ENCODE measurements around the gene KIF4A. TPM values are rescaled to one million over a fixed set of nuclear protein-coding genes. Genes with fewer than 3 reads are reported as not detected.
"Not testable (repeated sequence)": the region's sequence is repeated elsewhere in the genome, so short reads cannot be mapped to it uniquely, and the experiment has no call there.

Gene KIF4A, protein sequence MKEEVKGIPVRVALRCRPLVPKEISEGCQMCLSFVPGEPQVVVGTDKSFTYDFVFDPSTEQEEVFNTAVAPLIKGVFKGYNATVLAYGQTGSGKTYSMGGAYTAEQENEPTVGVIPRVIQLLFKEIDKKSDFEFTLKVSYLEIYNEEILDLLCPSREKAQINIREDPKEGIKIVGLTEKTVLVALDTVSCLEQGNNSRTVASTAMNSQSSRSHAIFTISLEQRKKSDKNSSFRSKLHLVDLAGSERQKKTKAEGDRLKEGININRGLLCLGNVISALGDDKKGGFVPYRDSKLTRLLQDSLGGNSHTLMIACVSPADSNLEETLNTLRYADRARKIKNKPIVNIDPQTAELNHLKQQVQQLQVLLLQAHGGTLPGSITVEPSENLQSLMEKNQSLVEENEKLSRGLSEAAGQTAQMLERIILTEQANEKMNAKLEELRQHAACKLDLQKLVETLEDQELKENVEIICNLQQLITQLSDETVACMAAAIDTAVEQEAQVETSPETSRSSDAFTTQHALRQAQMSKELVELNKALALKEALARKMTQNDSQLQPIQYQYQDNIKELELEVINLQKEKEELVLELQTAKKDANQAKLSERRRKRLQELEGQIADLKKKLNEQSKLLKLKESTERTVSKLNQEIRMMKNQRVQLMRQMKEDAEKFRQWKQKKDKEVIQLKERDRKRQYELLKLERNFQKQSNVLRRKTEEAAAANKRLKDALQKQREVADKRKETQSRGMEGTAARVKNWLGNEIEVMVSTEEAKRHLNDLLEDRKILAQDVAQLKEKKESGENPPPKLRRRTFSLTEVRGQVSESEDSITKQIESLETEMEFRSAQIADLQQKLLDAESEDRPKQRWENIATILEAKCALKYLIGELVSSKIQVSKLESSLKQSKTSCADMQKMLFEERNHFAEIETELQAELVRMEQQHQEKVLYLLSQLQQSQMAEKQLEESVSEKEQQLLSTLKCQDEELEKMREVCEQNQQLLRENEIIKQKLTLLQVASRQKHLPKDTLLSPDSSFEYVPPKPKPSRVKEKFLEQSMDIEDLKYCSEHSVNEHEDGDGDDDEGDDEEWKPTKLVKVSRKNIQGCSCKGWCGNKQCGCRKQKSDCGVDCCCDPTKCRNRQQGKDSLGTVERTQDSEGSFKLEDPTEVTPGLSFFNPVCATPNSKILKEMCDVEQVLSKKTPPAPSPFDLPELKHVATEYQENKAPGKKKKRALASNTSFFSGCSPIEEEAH
- total RNA-seq = 1.0 TPM

DNA sequence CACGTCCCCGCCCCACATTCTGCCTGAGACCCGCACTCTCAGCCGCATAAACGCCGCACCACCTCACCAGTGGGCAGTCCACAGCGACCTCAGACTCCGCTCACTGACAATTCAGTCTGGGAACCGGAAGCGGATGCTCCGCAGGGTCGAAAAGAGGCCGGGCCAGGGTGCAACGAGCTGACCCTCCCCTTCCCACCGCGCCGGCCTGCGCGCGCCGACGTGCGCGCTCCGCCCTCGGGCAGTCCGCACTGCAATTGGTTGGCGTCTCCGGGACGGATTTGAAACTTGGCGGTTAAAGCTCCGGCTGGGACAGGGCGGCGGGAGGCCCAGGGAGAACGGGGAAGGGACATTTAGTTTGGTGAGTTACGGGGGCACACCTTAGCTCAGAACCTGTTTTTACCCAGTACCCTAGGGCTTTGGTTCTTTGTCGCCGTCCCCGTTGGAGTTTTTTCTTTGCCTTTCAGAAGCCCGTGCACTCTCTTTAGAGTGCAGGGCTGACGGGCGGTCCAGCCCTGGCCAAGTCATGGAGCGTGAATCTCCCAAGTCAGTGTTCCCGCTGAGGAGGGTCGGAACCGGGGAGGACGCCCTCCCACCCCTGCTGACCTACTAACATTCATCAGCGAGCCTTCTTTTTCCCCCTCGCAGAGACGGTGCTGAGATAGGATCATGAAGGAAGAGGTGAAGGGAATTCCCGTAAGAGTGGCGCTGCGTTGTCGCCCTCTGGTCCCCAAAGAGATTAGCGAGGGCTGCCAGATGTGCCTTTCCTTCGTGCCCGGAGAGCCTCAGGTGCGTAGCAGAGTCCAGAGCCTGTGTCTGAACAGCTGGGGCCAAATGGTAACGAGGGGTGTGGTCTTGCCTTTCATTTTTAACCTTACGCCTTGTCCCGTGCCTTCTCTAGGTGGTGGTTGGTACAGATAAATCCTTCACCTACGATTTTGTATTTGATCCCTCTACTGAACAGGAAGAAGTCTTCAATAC lies at the start of gene KIF4A, which contains the start of gene PDZD11:
TSS of gene KIF4A (plus strand) at position 312 of the 978 bp plus-strand sequence. CDS start at position 667, 355 bp downstream.
TSS of gene PDZD11 (minus strand) at position 135 of the 978 bp plus-strand sequence. CDS start 586 bp downstream, outside the sequence.
- peak; percentile 82 for DNase-seq (ENCODE audit: low spot score)

DNA sequence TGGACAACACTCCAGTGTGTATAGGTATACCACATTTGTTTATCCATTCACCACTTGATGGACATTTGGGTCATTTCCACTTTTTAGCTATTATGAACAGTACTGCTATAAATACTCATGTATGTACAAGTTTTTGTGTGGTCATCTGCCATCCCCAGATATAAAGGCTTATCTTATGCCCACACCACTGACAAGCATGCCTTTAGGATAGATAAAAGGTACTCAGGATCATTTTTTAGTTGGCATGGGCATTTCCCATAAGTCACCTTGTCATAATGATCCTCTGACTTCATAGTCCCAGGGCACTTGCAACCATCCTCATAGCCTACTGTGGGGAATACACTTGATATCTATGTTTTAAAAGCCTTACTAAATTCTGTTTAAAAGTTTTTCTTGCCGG lies 49.2 kb upstream of the KIF4A start:
- DNase-seq (ENCODE audit: low spot score) = no peak

DNA sequence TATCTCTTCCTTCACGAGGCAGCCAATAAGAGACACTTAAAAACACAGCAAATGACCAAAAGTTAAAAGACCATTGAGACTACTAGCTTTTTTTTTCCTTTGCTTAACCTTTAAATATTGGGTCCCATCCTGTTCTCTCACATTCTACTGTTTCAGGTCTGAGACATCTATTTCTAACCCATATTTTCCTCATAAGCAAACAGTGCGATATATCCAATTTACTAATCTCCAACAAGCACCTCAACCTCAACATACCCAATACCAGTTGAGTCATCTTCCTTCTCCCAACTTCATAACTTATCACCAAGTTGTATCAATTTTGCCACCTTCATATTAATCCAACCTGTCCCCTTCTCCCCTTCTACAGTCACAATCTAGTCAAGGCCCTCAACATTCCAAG lies 48.4 kb upstream of the KIF4A start:
- no peak for DNase-seq (ENCODE audit: low spot score)

DNA sequence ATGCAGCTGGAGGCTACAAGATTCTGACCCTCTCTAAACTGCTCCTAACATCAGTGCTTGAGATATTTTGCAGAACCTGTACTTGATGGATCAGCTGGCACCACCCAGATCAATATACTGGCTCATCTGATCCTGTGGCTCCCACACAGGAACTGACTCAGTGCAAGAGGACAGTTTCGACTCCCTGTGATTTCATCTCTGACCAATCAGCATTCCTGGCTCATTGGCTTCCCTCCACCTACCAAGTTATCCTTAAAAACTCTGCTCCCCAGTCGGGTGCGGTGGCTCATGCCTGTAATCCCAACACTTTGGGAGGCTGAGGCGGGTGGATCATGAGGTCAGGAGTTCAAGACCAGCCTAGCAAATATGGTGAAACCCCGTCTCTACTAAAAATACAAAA lies 46.3 kb upstream of the KIF4A start:
- not testable (repeated sequence) for DNase-seq (ENCODE audit: low spot score)

DNA sequence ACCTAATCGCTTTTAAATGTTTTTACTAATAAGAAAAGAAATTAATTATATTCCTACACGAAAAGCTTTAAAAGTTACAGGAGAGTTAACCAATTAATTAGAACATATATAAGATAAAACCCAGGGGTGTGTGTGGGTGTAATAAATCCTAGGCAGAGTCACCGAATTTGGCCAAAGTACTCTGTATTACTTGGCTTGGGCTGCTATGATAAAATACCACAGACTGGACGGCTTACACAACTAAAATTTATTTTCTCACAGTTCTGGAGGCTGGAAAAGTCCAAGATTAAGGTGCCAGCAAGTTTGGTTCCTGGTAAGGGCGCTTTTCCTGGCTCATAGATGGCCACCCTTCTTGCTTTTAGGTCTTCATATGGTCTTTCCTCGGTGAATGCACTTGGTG lies 45.0 kb upstream of the KIF4A start:
- no peak for DNase-seq (ENCODE audit: low spot score)

DNA sequence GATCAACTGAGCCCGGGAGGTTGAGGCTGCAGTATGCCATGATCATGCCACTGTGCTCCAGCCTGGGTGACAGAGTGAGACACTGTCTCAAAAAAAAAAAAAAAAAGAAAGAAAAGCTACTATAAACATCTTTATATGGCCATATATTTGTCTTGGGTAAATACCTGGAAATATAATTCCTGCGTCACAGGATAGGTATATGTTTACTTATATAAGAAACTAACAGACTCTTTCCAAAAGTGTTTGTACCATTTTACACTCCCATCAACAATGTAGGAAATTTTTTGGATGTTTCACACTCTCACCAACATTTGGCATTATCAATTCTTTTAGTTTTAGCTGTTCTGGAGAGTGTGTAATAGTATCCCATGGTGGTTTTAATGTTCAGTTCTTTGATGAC lies 42.7 kb upstream of the KIF4A start:
- no peak for DNase-seq (ENCODE audit: low spot score)

DNA sequence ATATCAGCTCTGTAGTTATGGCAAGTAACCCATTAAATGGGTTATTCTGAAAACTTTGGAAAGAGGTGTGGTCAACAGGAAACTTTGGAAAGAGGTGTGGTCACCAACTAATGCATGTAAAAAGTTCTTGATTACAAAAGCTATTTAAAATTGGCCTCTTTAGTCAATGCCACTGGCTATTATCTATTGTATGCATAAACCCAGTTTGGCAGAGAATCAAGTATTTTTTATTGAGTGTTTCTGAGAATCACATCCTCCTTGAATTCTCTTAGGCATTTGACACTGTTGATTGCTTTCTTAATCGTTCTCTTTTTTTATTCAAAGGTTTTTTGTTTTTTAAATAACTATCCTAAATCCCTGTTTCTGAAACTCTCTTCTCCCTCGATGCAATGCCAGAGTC lies 37.4 kb upstream of the KIF4A start:
- no peak for DNase-seq (ENCODE audit: low spot score)

DNA sequence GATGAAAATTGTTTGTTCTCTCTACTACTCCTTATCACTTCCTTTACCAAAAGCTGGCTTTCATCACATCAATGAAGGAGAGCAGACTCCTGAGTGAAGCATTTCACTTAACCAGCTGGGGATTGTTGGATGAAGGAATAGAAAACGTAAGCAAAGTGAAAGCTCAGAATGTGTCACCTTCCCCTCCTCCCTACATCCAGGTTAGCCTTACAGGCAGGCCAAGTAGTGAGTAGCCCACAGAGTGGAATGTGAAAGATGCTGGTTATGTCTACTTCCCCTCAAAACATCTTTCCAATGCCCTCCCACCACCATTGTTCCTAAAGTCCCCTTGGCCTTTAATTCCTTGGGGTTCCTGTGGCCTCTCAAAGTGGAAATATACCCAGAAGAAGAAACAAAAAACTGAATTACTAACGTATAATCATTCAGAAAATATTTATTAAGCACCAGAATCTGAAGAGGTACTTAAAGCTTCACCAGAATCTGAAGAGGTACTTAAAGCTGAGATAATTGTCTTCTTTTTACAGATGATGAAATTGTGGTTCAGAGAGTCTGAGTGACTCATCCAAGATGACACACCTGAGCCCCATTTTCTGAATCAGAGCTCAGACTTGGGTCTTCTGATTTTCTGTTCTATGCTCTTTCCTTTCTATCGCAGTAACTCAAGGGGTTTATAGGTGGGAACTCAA lies 36.4 kb upstream of the KIF4A start:
- DNase-seq (ENCODE audit: low spot score) = no peak

DNA sequence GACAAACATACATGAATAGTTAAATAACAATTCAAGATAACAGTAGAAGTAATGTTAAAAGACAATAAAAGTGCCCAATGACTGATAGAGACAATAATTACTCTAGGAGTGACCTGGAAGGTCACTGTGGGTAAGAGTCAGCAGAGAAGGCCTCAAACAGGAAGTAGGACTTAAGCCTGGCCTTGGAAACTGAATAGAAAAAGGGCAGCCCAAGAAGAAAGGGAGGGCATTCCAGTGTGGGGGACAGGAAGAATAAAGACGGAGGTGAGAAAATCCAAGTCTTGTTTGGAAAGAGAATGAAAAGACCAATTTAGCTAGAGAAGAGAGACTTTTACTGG lies 35.9 kb upstream of the KIF4A start:
- DNase-seq (ENCODE audit: low spot score) = no peak

DNA sequence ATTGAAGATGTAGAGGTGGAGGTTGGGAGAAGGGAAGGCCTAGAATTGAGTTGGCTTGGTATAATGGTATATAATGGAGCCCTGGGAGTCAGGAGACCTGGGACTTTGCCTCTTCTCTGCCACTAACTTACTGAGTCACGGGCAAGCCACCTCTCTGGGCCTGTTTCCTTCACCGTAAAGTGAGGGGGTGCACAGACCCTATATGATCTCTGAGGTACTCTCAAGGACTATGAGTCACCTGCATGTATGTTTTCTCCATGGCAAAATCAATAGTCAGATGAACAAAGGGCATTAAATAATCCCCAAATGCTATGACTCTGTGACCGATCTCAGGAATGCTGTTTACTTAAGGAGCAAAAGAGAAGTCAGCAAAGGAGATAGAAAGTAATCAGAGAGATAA lies 35.0 kb upstream of the KIF4A start:
- no peak for DNase-seq (ENCODE audit: low spot score)

DNA sequence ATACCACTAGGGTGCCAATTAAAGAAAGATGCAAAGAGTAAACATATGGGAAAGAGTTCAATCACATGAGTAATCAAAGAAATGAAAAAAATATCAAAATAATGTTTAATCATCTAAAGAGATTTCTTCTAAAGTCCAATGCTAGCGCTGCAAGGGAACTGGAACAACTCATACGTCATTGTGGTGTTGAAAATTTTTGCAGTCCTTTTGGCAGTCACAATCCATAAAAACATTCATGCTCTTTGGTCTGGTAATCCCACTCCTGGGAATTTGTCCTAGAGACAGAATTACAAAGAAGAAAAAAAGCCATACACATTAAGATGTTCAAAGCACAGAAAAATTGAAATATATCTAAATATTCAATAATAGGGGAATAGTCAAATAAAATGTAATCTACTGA lies 34.5 kb upstream of the KIF4A start:
- DNase-seq (ENCODE audit: low spot score) = no peak

DNA sequence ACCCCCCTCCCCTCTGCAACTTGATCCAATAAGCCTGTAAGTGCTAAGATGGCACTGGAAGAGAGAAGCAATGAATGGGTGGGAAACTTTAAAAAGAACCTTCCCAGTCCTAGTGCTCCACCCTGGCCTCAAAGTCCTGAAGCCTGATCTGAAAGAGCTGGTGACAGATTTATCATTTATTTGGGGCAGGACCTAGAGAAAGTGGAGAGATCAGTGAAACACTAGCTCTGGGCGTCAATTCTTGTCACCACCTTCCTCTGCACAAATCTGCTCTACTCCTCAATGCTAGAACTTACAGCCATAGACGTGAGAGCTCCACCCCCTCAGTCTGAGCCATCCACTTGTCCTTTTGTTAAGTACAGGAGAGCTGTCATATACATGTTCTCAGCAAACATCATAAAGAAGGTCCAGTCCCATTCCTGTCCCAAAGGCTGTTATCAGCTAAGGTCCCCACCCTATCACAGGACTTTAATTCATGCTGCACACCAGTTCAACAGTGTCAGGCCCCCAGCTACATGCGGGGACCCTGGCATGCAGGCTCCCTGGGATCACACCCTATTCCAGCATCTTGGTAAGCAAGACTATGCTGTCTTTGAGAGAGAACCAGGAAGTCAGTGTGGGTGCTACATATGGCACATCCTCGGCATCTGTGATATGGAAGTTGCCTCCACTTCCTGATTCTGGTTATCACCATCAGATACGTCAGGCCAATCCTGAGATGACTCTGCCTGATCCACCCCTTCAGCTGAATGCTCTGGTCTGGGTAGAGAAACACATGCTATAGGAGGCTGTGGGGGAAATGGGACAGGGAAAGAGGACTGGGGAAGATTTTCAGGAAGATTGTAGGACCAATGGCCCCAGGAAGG lies 32.2 kb upstream of the KIF4A start:
- no peak for DNase-seq (ENCODE audit: low spot score)

DNA sequence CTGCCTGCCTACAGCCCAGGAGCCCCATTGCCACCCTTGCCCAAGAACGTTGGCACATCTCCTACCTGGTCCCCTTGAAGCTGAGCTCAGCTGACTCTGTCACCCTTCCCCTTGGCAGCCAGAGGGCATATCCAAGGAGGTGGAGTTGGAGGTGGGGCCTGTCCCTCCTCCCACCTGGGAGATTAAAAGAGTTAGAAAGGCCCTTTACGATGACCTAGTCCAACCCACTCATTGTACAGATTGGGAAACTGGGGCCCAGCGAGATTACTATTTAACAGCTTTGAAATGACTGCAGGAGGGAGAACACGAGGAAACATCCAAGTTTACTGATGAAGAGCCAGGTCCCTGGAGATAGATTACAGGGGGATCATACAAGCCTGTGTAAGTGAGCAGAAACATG lies 29.8 kb upstream of the KIF4A start, which contains the start of gene P2RY4:
TSS of gene P2RY4 (minus strand) at position 101 of the 400 bp plus-strand sequence. CDS start 580 bp downstream, outside the sequence.
- no peak for DNase-seq (ENCODE audit: low spot score)

DNA sequence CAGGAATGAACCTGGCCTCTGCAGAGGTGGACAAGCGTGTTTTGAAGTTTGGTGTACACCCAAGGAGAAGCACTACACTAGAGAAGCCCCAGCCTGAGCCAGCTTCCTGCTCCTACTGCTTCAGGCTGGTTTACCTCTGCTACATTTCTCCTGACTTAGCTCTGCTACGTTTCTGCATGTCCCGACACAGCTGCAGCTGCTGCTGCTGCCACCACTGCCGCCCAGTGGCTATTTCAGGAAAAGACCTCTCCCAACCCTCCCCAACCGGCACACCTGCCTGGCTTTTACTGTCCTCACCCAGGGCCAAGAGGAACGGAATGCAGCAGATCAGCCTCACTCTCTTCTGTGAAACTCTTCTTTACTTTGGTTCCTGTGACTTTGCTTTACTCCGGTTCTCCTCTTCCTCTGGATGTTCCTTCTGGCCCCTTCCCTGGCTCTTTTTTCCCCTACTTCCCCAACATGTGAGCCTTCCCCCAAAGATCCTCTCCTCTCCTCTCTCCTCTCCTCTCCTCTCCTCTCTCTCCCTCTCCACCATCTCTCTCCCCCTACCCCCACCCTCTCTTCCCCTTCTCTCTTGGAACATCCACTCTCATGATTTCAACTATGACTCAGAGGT lies 26.8 kb upstream of the KIF4A start:
- DNase-seq (ENCODE audit: low spot score) = peak; percentile 65

DNA sequence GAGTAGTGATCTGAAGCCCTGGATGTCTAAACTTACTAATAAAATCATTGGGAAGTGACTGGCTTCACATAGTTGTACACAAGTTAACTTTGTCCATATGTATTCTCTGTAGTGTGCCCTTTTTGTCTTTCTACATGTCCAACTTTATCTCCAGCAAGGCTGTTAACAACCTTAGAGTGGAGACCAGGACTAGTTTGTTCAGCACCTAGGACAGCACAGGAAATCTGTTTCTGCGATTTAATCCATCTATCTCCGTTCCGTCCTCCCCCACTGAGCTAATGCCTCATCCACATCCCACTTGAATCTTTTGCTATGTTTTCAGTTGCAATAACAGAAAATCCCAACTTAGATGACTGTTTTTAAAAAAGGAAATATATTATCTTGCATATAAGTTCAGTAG lies 25.1 kb upstream of the KIF4A start:
- DNase-seq (ENCODE audit: low spot score) = no peak

DNA sequence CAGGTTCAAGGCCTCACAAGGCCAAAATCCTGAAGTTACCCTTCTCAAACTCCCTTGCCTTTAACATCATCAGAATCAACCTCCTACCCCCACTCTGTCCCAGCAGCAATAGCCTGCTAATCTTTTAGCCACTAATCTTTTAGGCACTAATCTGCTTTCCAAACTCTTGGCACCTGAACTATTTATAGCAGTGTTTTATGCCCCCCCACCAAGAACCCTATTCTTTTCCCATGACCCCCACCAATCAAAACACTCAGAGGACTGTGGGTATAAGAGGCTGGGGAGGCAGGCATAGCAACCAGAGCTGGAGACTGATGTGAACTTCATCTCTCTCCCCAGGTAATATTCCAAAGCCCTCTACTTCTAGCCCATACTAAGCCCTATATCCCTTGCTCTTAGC lies 21.9 kb upstream of the KIF4A start, which contains the start of gene ARR3:
TSS of gene ARR3 (plus strand) at position 301 of the 400 bp plus-strand sequence. CDS start 1,052 bp downstream, outside the sequence.
- no peak for DNase-seq (ENCODE audit: low spot score)

DNA sequence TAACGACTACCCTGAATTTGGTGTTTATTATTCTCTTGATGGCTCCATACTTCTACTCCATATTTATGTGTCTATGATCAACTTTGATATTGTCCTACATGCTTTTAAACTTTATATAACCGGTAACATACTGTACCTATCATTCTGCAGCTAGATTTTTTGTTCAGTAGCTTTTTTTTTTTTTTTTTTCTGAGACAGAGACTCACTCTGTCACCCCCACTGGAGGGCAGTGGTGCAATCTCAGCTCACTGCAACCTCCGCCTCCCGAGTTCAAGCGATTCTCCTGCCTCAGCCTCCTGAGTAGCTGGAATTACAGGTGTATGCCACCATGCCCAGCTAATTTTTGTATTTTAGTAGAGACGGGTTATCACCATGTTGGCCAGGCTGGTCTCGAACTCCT lies 15.9 kb upstream of the KIF4A start:
- DNase-seq (ENCODE audit: low spot score) = not testable (repeated sequence)

DNA sequence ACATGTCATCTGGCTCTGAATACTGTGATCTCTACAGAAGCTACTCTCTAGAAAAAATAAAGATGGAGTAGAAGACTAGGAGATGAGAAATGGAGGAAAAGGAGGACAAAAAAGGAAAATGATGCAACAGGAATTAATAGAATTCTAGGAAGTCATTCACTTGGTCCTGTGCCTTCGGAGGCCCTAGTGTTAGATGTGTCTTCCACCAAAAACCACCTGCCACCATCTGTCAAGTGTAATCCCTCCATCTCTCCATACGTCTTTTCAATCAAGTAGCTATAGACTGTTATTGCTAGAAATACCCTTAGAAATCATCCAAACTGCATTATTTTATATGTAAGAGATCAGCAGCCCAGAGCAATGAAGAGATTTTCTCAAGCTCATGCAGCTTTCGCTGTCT lies 10.8 kb upstream of the KIF4A start:
- DNase-seq (ENCODE audit: low spot score) = no peak

DNA sequence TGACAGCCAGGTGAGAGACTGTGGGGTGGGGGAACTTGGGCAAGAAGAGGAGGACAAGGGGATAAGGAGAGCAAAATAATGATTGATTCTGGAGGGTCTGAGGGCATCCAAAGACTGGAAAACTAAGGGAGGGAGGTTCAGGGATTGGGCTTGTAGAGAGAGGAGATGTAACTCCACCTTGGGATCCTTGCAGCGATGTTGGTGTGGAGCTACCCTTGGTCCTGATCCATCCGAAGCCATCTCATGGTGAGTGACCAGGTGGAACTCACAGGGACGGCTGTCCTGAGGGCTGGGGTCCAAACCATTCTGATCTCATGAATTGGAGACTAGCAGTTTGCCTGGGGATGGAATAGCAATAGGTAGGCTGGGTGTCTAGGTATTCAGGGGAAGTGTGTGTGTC lies 9.3 kb upstream of the KIF4A start:
- no peak for DNase-seq (ENCODE audit: low spot score)

Measured in ureter (tissue), 1 donor.